IMR-90 (cell line): Measurements from ENCODE around the gene RPL26. TPM values are rescaled to one million over a fixed set of nuclear protein-coding genes. Genes with fewer than 3 reads are reported as not detected.

ENCODE experiments used
- ATAC-seq: fragments of 200-7000 bp; cut with Tn5 transposase; 2 replicates; pipeline ENCODE4 v1.9.1; 2020; ENCODE audit warnings: low read depth, mild to moderate bottlenecking, moderate library complexity
- BruUV-seq: library from RNA; stranded (reverse); fragments of 400-500 nt; replicated peaks from 2 replicates; lab custom pipeline; 2021; lab: Mats Ljungman, UMichigan
- CTCF ChIA-PET: fragments of 300-600 bp; formaldehyde crosslinking; extraction: SDS; loops from one replicate; lab custom pipeline; 2021; ENCODE audit warnings: antibody characterized with exemption; lab: Yijun Ruan, JAX
- POLR2A ChIA-PET: fragments of 300-600 bp; sonication (Branson Sonifier 250); formaldehyde crosslinking; loops from one replicate; lab custom pipeline; 2022; ENCODE audit warnings: antibody characterized with exemption; ENCODE audit not compliant: unreplicated experiment; lab: Charles Lee
- DNase-seq: peaks from one replicate; pipeline ENCODE4 v3.0.0; 2013
- H2AFZ ChIP-seq: replicated peaks from 2 replicates; pipeline ENCODE3; 2013; ENCODE audit warnings: low read length, mild to moderate bottlenecking; ENCODE audit not compliant: poor library complexity
- H2AK5ac ChIP-seq: 2 replicates; pipeline ENCODE4 v1.6.1; 2013; ENCODE audit warnings: low read depth, low read length, inconsistent platforms
- H2AK9ac ChIP-seq: replicated peaks from 2 replicates; pipeline ENCODE3; 2013; ENCODE audit warnings: mild to moderate bottlenecking, low read depth, low read length, moderate library complexity; ENCODE audit not compliant: poor library complexity
- H2BK120ac ChIP-seq: 2 replicates; pipeline ENCODE4 v1.6.1; 2013; ENCODE audit warnings: low read depth, low read length, inconsistent platforms
- H2BK15ac ChIP-seq: 3 replicates; pipeline ENCODE4 v1.6.1; 2013; ENCODE audit warnings: low read depth, low read length, inconsistent platforms
- H2BK20ac ChIP-seq: 2 replicates; pipeline ENCODE4 v1.6.1; 2013; ENCODE audit warnings: low read depth, mild to moderate bottlenecking, inconsistent platforms, low read length, moderate library complexity
- H2BK5ac ChIP-seq: 2 replicates; pipeline ENCODE4 v1.6.1; 2013; ENCODE audit warnings: mild to moderate bottlenecking, low read depth, low read length, inconsistent platforms; ENCODE audit not compliant: poor library complexity, severe bottlenecking
- H3K14ac ChIP-seq: replicated peaks from 2 replicates; pipeline ENCODE4 v1.6.1; 2013; ENCODE audit warnings: low read depth, low read length, inconsistent platforms
- H3K18ac ChIP-seq: 2 replicates; pipeline ENCODE4 v1.6.1; 2013; ENCODE audit warnings: low read depth, low read length, control low read depth
- H3K23ac ChIP-seq: 2 replicates; pipeline ENCODE4 v1.6.1; 2013; ENCODE audit warnings: low read depth, low read length, inconsistent platforms
- H3K27ac ChIP-seq: 2 replicates; pipeline ENCODE4 v1.5.1; 2013; ENCODE audit warnings: mild to moderate bottlenecking, control low read depth, low read length; ENCODE audit not compliant: insufficient read depth
- H3K27me3 ChIP-seq: 2 replicates; pipeline ENCODE4 v1.6.1; 2013; ENCODE audit warnings: low read length; ENCODE audit not compliant: control insufficient read depth, insufficient read depth
- H3K36me3 ChIP-seq: 2 replicates; pipeline ENCODE4 v1.6.1; 2013; ENCODE audit warnings: low read length, mixed read lengths; ENCODE audit not compliant: control insufficient read depth, insufficient read depth
- H3K4ac ChIP-seq: 2 replicates; pipeline ENCODE4 v1.6.1; 2013; ENCODE audit warnings: low read depth, low read length, inconsistent platforms
- H3K4me1 ChIP-seq: 2 replicates; pipeline ENCODE4 v1.6.1; 2013; ENCODE audit warnings: low read length, mixed read lengths; ENCODE audit not compliant: control insufficient read depth, insufficient read depth
- H3K4me2 ChIP-seq: 2 replicates; pipeline ENCODE4 v1.6.1; 2013; ENCODE audit warnings: low read depth, mild to moderate bottlenecking, control low read depth, low read length, moderate library complexity
- H3K4me3 ChIP-seq: 2 replicates; pipeline ENCODE4 v1.5.1; 2013; ENCODE audit warnings: low read depth, mild to moderate bottlenecking, control low read depth, low read length, moderate library complexity; ENCODE audit not compliant: insufficient read depth
- H3K56ac ChIP-seq: 2 replicates; pipeline ENCODE4 v1.6.1; 2013; ENCODE audit warnings: low read length, inconsistent platforms; ENCODE audit not compliant: insufficient read depth; ENCODE audit errors: extremely low read depth
- H3K79me1 ChIP-seq, 2 experiments: 2 replicates each; pipeline ENCODE4 v1.6.1; 2013; ENCODE audit warnings: low read length in 2 of 2, inconsistent platforms in 1 of 2, low read depth in 1 of 2
- H3K9ac ChIP-seq: 2 replicates; pipeline ENCODE4 v1.6.1; 2013; ENCODE audit warnings: low read depth, low read length, control low read depth
- H3K9me1 ChIP-seq: 2 replicates; pipeline ENCODE4 v1.6.1; 2013; ENCODE audit warnings: low read length, inconsistent platforms; ENCODE audit not compliant: insufficient read depth
- H3K9me3 ChIP-seq: 2 replicates; pipeline ENCODE4 v1.6.1; 2013; ENCODE audit warnings: low read length; ENCODE audit not compliant: control insufficient read depth, insufficient read depth
- H4K20me1 ChIP-seq: 2 replicates; pipeline ENCODE4 v1.6.1; 2013; ENCODE audit warnings: low read length, inconsistent platforms; ENCODE audit not compliant: insufficient read depth
- H4K5ac ChIP-seq: 2 replicates; pipeline ENCODE4 v1.6.1; 2013; ENCODE audit warnings: mild to moderate bottlenecking, low read depth, low read length, control low read depth
- H4K8ac ChIP-seq, 2 experiments: 2 replicates each; pipeline ENCODE4 v1.6.1; 2013; ENCODE audit warnings: low read depth in 2 of 2, low read length in 2 of 2, control low read depth in 1 of 2, inconsistent platforms in 1 of 2
- H4K91ac ChIP-seq: 2 replicates; pipeline ENCODE4 v1.6.1; 2013; ENCODE audit warnings: low read depth, low read length, inconsistent platforms; ENCODE audit not compliant: insufficient read depth
- MAFK ChIP-seq: IDR thresholded peaks from 2 replicates; pipeline ENCODE4 v1.6.1; 2012; ENCODE audit warnings: low read depth, low read length, improper control_type of control experiment
- WGBS, 2 experiments: methylation state at CpG; one replicate each; pipeline versions ENCODE4 v1.1.5 to v1.1.7; 2013; ENCODE audit warnings: missing lambda C conversion rate in 2 of 2; ENCODE audit not compliant: insufficient read length in 1 of 2; ENCODE audit errors: extremely low coverage in 2 of 2; 5-methylcytosine and 5-hydroxymethylcytosine counted together
- dilution Hi-C: fragments of 300-500 bp; cut with HindIII; formaldehyde crosslinking; loops from one replicate; pipeline ENCODE4 v1.14.3; 2018; ENCODE audit warnings: low sequenced_read_pairs; ENCODE audit not compliant: unreplicated experiment
- in situ Hi-C: fragments of 300-500 bp; cut with MboI; formaldehyde crosslinking; loops from 3 replicates; pipeline ENCODE4 v1.14.3; 2019; ENCODE audit warnings: low sequenced_read_pairs, inconsistent platforms, mixed read lengths
- intact Hi-C: fragments of 100-400 bp; cut with micrococcal nuclease; formaldehyde crosslinking; loops from 2 replicates; pipeline ENCODE4 v1.10.0; 2022
- polyA plus RNA-seq, 3 experiments: library from polyadenylated mRNA; depleted of rRNA; stranded (reverse); fragments of >200 nt; gene quantifications; 2 replicates each; pipeline ENCODE4 v1.2.3, GENCODE V29; 2012; ENCODE audit warnings: low replicate concordance in 1 of 3
- total RNA-seq: library from RNA; depleted of rRNA; stranded (reverse); fragments of >200 nt; gene quantifications from 2 replicates; pipeline ENCODE4 v1.2.3, GENCODE V29; 2012

The RPL26 gene
- total and polyA plus RNA-seq, 2 of the 4 experiments (the other 2 are of a cell fraction) = 4,763 to 5,013 TPM

DNA sequence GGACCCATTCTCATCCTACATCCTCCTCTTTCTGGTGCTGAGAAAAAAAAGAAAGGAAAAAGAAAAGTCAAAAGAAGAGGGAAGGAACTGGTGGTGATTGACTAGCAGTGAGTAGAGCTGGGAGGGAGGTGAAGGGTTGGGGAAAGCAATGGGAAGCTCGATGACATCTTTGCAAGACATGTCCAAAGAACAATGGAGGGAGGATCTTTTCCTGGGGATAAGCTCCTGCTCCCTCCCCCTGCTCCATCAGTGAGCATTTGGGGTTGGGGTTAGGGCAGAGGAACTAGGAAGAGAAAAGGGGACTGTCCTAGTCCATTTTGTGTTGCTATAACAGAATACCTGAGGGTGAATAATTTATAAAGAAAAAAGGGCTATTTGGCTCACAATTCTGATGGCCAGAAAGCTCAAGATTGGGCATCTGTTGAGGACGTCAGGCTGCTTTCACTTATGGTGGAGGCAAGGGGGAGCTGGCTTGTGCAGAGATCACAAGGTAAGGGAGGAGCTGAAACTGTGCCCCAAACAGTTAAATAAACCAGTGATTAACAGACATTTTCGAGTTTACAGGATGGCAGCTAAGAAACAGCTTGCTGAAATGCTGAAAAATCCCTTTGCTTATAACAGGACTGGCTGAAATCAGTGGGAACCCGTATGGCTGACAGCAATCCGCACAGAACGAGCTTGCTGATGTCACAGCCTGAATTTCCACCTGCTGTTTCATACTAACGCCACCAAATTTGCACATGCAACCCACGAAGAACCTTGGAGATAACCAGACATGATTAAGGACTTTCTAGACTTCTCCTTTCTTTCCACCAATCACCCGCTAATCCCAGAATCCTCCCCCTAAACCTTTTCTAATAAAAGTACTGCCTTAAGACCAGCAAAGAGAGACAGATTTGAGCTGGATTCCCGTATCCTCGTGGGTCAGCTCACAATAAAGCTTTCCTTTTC lies 44.9 kb downstream of the RPL26 start:
- ChIA-PET CTCF (interaction anchor here (1.0 to 1.4 kb wide), 2 partner anchors 10 to 12 kb away, joined by 3 to 5 read pairs; no protein-coding TSS in a partner anchor), POLR2A (no interaction called here)
- H2AFZ ChIP-seq = peak overlapping the region; percentile 68

More for the DNA sequence above, 44.9 kb downstream of the RPL26 start:
- no peak overlapping the region for H2AK9ac ChIP-seq
- no peak overlapping the region for H3K4me3 ChIP-seq
- no peak overlapping the region for H3K4ac ChIP-seq
- no peak overlapping the region for H4K8ac ChIP-seq
- H4K20me1 ChIP-seq = no peaks in the 10 kb centered on the region
- no peak overlapping the region for H2AK5ac ChIP-seq
- no peak overlapping the region for H2BK15ac ChIP-seq
- no peak overlapping the region for H3K18ac ChIP-seq
- no peak overlapping the region for H2BK120ac ChIP-seq
- dilution Hi-C loops = no loop called here
- H3K9me3 ChIP-seq = no peaks in the 10 kb centered on the region
- H3K27me3 ChIP-seq = peaks cover 12% of the 10 kb centered on the region
- no peak overlapping the region for H2BK20ac ChIP-seq
- 20% methylated on average over 3 of the region's 11 CpGs; no CpG with 5 or more reads in 1 of the 2 experiments for WGBS, 2 experiments
- H3K9me1 ChIP-seq = no peaks in the 10 kb centered on the region
- no peak for TF ChIP-seq MAFK
- in situ Hi-C loops = no loop called here
- DNase-seq (peak; percentile 24), ATAC-seq (peak; percentile 56)
- H3K4me1 ChIP-seq = no peaks in the 10 kb centered on the region
- no peak overlapping the region for H3K27ac ChIP-seq
- no peak overlapping the region for H3K56ac ChIP-seq
- H3K9ac ChIP-seq = no peak overlapping the region
- H3K79me1 ChIP-seq = no peaks in the 10 kb centered on the region
- no peak overlapping the region for H3K14ac ChIP-seq
- no peak overlapping the region for H4K5ac ChIP-seq
- H3K23ac ChIP-seq = no peak overlapping the region
- H2BK5ac ChIP-seq = no peak overlapping the region
- no TSS peak for BruUV-seq
- intact Hi-C loops = no loop called here
- H4K91ac ChIP-seq = no peak overlapping the region
- H3K36me3 ChIP-seq = no peaks in the 10 kb centered on the region
- peak overlapping the region; percentile 74 for H3K4me2 ChIP-seq
